ENCODE measurements around the gene SAPCD2.
A peak's percentile ranks its signal among the peaks of the same experiment; 100 is the strongest.

SAPCD2 gene

GRCh38 chr9:137021979-137022661 lies 48.2 kb downstream of the SAPCD2 start:
- TF ChIP-seq CTCF (IDR thresholded peaks at IDR 0.05; ENCODE audit: control extremely low read depth, extremely low read depth, low read depth, missing control alignments): no peak
- DNase-seq (ENCODE audit: extremely low spot score): peak; percentile 61
- ChIA-PET CTCF (interaction anchor here (0.9 to 5.1 kb wide), 6 partner anchors 7 to 280 kb away, joined by 3 to 39 read pairs (median 3); partner anchors contain the start of genes ABCA2 and NRARP), POLR2A (no interaction called here)

- no peak for TF ChIP-seq CTCF (IDR thresholded peaks at IDR 0.05; ENCODE audit: control extremely low read depth, extremely low read depth, low read depth, missing control alignments)
- POLR2A ChIA-PET: no interaction called here
- DNase-seq (ENCODE audit: extremely low spot score): no peak
- CTCF ChIA-PET: interaction anchor here (1.1 to 5.1 kb wide), 6 partner anchors 8 to 281 kb away, joined by 3 to 39 read pairs (median 4); partner anchors contain the start of genes ABCA2 and NRARP
These were observed 48.8 kb downstream of the SAPCD2 start for GRCh38 chr9:137021568-137021978.

- ChIA-PET POLR2A (no interaction called here), CTCF (interaction anchor here (1.1 to 5.1 kb wide), 7 partner anchors 8 to 281 kb away, joined by 3 to 39 read pairs (median 4); partner anchors contain the start of genes ABCA2 and NRARP)
- no peak for TF ChIP-seq CTCF (IDR thresholded peaks at IDR 0.05; ENCODE audit: control extremely low read depth, extremely low read depth, low read depth, missing control alignments)
- DNase-seq (ENCODE audit: extremely low spot score): no peak
These were observed 49.4 kb downstream of the SAPCD2 start for GRCh38 chr9:137020771-137021567.

GRCh38 chr9:137019891-137020683 lies 50.3 kb downstream of the SAPCD2 start:
- no peak for TF ChIP-seq CTCF (IDR thresholded peaks at IDR 0.05; ENCODE audit: control extremely low read depth, extremely low read depth, low read depth, missing control alignments)
- ChIA-PET POLR2A (no interaction called here), CTCF (interaction anchor here (1.2 to 5.1 kb wide), 6 partner anchors 9 to 72 kb away, joined by 4 to 39 read pairs (median 5); partner anchors contain the start of genes ABCA2 and NPDC1)
- no peak for DNase-seq (ENCODE audit: extremely low spot score)

- ChIA-PET POLR2A (no interaction called here), CTCF (interaction anchor here (1.1 to 5.1 kb wide), 6 partner anchors 10 to 45 kb away, joined by 3 to 39 read pairs (median 5); partner anchors contain the start of genes ABCA2 and NPDC1)
- DNase-seq (ENCODE audit: extremely low spot score): no peak
- no peak for TF ChIP-seq CTCF (IDR thresholded peaks at IDR 0.05; ENCODE audit: control extremely low read depth, extremely low read depth, low read depth, missing control alignments)
These were observed 51.4 kb downstream of the SAPCD2 start for GRCh38 chr9:137018761-137019559.

Data from GM10248 (cell line).